Subcutaneous adipose tissue (tissue), 4 donors: Measurements from ENCODE around the gene SUMF1. TPM values are rescaled to one million over a fixed set of nuclear protein-coding genes. Genes with fewer than 3 reads are reported as not detected.

Experiments
- CTCF ChIP-seq: fragments of 450-650 bp; IDR thresholded peaks from one replicate; pipeline ENCODE4 v1.5.1; 2016; ENCODE audit warnings: low read depth, mild to moderate bottlenecking, control low read depth, antibody characterized with exemption, moderate library complexity
- total RNA-seq, 4 donors: library from RNA; depleted of rRNA; stranded (reverse); fragments of >200 nt; gene quantifications; one replicate each; pipeline ENCODE4 v1.1.0, GENCODE V29; 2016

The SUMF1 gene
- total RNA-seq, 4 donors from 2014 or later, result 44.3 to 102 (median 68.5) TPM

- no peak for TF ChIP-seq CTCF
These were observed 4.8 kb upstream of the SUMF1 start for GRCh38 chr3:4471907-4472306.

GRCh38 chr3:4467522-4467867 is 426 bp upstream of the SUMF1 start:
- TF ChIP-seq CTCF, result no peak

- TF ChIP-seq CTCF, result no peak
These were observed 2.5 kb downstream of the SUMF1 start for GRCh38 chr3:4464576-4464975.

- TF ChIP-seq CTCF, result no peak
These were observed 4.6 kb downstream of the SUMF1 start for GRCh38 chr3:4462369-4463040.

GRCh38 chr3:4461468-4462090 is 5.5 kb downstream of the SUMF1 start:
- no peak for TF ChIP-seq CTCF

GRCh38 chr3:4460334-4460733 is 6.7 kb downstream of the SUMF1 start:
- no peak for TF ChIP-seq CTCF

GRCh38 chr3:4458961-4459360 is 8.1 kb downstream of the SUMF1 start:
- TF ChIP-seq CTCF, result no peak
